Astrocyte (in vitro differentiated cells and primary cell): ENCODE results near the gene ZNF79.

Experiments
- EZH2 ChIP-seq: IDR thresholded peaks from 2 replicates; pipeline ENCODE4 v1.6.1; 2012; ENCODE audit warnings: mild to moderate bottlenecking, low read length, inconsistent platforms; ENCODE audit not compliant: insufficient read depth
- TF ChIP-seq, protein P1 (sequence below): IDR thresholded peaks from 2 replicates; pipeline ENCODE4 v1.5.1; 2011; ENCODE audit warnings: low read depth, mild to moderate bottlenecking, inconsistent platforms, low read length, moderate library complexity; ENCODE audit not compliant: insufficient read depth

DNA sequence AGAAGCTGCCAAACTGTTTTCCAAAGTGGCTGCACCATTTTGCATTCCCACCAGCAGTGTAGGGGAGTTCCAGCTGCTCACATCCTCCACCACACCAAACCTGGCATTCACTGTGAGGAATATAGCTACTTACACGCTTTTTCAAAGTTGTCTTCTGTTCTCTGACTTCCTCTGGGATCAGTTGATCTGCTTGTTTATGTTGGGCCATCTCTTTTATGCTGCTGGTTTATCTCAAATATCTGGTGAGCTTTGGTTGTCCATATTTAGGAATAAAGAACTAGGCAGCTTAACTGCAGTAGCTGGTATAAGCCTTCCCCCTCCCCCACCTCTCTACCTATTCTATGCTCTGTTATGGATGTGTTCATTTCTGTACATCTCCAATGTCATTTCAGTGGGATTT is 8.5 kb upstream of the ZNF79 start:
- TF ChIP-seq, protein P1, sequence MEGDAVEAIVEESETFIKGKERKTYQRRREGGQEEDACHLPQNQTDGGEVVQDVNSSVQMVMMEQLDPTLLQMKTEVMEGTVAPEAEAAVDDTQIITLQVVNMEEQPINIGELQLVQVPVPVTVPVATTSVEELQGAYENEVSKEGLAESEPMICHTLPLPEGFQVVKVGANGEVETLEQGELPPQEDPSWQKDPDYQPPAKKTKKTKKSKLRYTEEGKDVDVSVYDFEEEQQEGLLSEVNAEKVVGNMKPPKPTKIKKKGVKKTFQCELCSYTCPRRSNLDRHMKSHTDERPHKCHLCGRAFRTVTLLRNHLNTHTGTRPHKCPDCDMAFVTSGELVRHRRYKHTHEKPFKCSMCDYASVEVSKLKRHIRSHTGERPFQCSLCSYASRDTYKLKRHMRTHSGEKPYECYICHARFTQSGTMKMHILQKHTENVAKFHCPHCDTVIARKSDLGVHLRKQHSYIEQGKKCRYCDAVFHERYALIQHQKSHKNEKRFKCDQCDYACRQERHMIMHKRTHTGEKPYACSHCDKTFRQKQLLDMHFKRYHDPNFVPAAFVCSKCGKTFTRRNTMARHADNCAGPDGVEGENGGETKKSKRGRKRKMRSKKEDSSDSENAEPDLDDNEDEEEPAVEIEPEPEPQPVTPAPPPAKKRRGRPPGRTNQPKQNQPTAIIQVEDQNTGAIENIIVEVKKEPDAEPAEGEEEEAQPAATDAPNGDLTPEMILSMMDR = no peak
- TF ChIP-seq EZH2 = no peak
